ENCODE data around the gene AGL.

- TF ChIP-seq POLR2AphosphoS5 (IDR thresholded peaks at IDR 0.05; ENCODE audit: borderline replicate concordance, low read depth, low read length), result no peak
- no peak for TF ChIP-seq FOXP2 (optimal IDR thresholded peaks at IDR 0.05; ENCODE audit: control extremely low read depth, extremely low read length, insufficient read depth)
Observed at GRCh38 chr1:99825702-99826101, 24.5 kb upstream of the AGL start.
